H1 (cell line): Measurements from ENCODE around the gene DENND1A. TPM values are rescaled to one million over a fixed set of nuclear protein-coding genes. Genes with fewer than 3 reads are reported as not detected.

Experiments
- CTCF ChIA-PET: fragments of 300-600 bp; sonication (Branson Sonifier 250); formaldehyde crosslinking; loops from one replicate; lab custom pipeline; 2021; ENCODE audit not compliant: partially characterized antibody; lab: Charles Lee
- POLR2A ChIA-PET: fragments of 300-600 bp; sonication (Branson Sonifier 250); formaldehyde crosslinking; loops from one replicate; lab custom pipeline; 2021; ENCODE audit warnings: inconsistent platforms; ENCODE audit not compliant: partially characterized antibody; lab: Charles Lee
- DNase-seq, 2 experiments: peaks; one replicate each; pipeline versions ENCODE4 v3.0.0 to v3.0.0-alpha.2; 2010 to 2022; ENCODE audit warnings: low spot score in 2 of 2, low read depth in 1 of 2, mixed read lengths in 1 of 2
- FAIRE-seq: peaks from 2 replicates; lab custom pipeline; 2011; peaks lifted over from hg19 to GRCh38; lab: Jason Lieb, UNC
- H2AFZ ChIP-seq: 2 replicates; pipeline ENCODE4 v1.8.1; 2012; ENCODE audit warnings: low read length, inconsistent platforms
- H2AK5ac ChIP-seq: 2 replicates; pipeline ENCODE4 v1.6.1; 2013; ENCODE audit warnings: low read depth, low read length
- H2BK120ac ChIP-seq: replicated peaks from 2 replicates; pipeline ENCODE3; 2013; ENCODE audit warnings: low read depth, low read length, inconsistent platforms
- H2BK12ac ChIP-seq: 2 replicates; pipeline ENCODE4 v1.6.1; 2013; ENCODE audit warnings: low read depth, low read length
- H2BK15ac ChIP-seq: 2 replicates; pipeline ENCODE4 v1.6.1; 2013; ENCODE audit warnings: low read length
- H2BK20ac ChIP-seq: 2 replicates; pipeline ENCODE4 v1.6.1; 2013; ENCODE audit warnings: low read length
- H2BK5ac ChIP-seq: 2 replicates; pipeline ENCODE4 v1.6.1; 2013; ENCODE audit warnings: low read depth, low read length
- H3K14ac ChIP-seq: 2 replicates; pipeline ENCODE4 v1.6.1; 2013; ENCODE audit warnings: inconsistent platforms; ENCODE audit not compliant: insufficient read length
- H3K18ac ChIP-seq: 2 replicates; pipeline ENCODE4 v1.6.1; 2013; ENCODE audit warnings: low read length; ENCODE audit errors: extremely low read depth
- H3K23ac ChIP-seq: 2 replicates; pipeline ENCODE4 v1.6.1; 2013; ENCODE audit warnings: inconsistent platforms; ENCODE audit not compliant: insufficient read length
- H3K23me2 ChIP-seq: 2 replicates; pipeline ENCODE4 v1.6.1; 2013; ENCODE audit warnings: low read depth, low read length
- H3K27ac ChIP-seq: 2 replicates; pipeline ENCODE4 v1.6.1; 2011; ENCODE audit warnings: low read depth, low read length, inconsistent platforms
- H3K27me3 ChIP-seq, 4 experiments: replicated peaks in 1 of 4; 1 replicate in 1 of 4; 2 replicates in 3 of 4; pipeline versions ENCODE4 v1.6.1 to v1.8.1; 2011 to 2013; ENCODE audit warnings: low read length in 3 of 4, mild to moderate bottlenecking in 3 of 4, inconsistent platforms in 2 of 4, mixed read lengths in 2 of 4, moderate library complexity in 1 of 4; ENCODE audit not compliant: control insufficient read depth in 3 of 4, insufficient read depth in 3 of 4; ENCODE audit errors: extremely low read depth in 1 of 4
- H3K36me3 ChIP-seq, 4 experiments: 2 replicates each; pipeline versions ENCODE4 v1.6.1 to v1.8.1; 2011 to 2013; ENCODE audit warnings: mild to moderate bottlenecking in 4 of 4, low read length in 3 of 4, moderate library complexity in 2 of 4, control low read depth in 1 of 4, inconsistent platforms in 1 of 4; ENCODE audit not compliant: insufficient read depth in 4 of 4, control insufficient read depth in 2 of 4
- H3K4ac ChIP-seq: replicated peaks from 2 replicates; pipeline ENCODE3; 2013; ENCODE audit warnings: low read length, low read depth, mixed read lengths, inconsistent platforms; ENCODE audit not compliant: insufficient read length
- H3K4me1 ChIP-seq, 4 experiments: replicated peaks in 1 of 4; 1 replicate in 1 of 4; 2 replicates in 3 of 4; pipeline versions ENCODE4 v1.6.1 to v1.8.1; 2011 to 2013; ENCODE audit warnings: low read length in 3 of 4, inconsistent platforms in 2 of 4, mixed read lengths in 1 of 4; ENCODE audit not compliant: insufficient read depth in 4 of 4, control insufficient read depth in 3 of 4
- H3K4me2 ChIP-seq, 2 experiments: 2 replicates each; pipeline versions ENCODE4 v1.6.1 to v1.8.1; 2011 to 2013; ENCODE audit warnings: low read depth in 2 of 2, low read length in 2 of 2, control low read depth in 1 of 2, inconsistent platforms in 1 of 2, mild to moderate bottlenecking in 1 of 2; ENCODE audit not compliant: insufficient read depth in 1 of 2
- H3K4me3 ChIP-seq, 4 experiments: fragments of 200-600, 300-600 bp in 1 of 4; sonication (generic), shearing (Covaris generic), sonication (Bioruptor Twin) in 1 of 4; 2 replicates each; pipeline versions ENCODE4 v1.5.1 to v1.8.1; 2011 to 2016; ENCODE audit warnings: low read length in 4 of 4, low read depth in 3 of 4, control low read depth in 2 of 4, inconsistent platforms in 2 of 4, mild to moderate bottlenecking in 2 of 4, mixed read lengths in 1 of 4, moderate library complexity in 1 of 4; ENCODE audit not compliant: insufficient read depth in 2 of 4; ENCODE audit errors: extremely low read depth in 1 of 4
- H3K56ac ChIP-seq: replicated peaks from 2 replicates; pipeline ENCODE3; 2013; ENCODE audit warnings: low read depth, mild to moderate bottlenecking, mixed read lengths, low read length, inconsistent platforms; ENCODE audit not compliant: insufficient read length
- H3K79me1 ChIP-seq: 2 replicates; pipeline ENCODE4 v1.6.1; 2013; ENCODE audit warnings: low read depth, low read length, control low read depth
- H3K79me2 ChIP-seq, 2 experiments: 2 replicates each; pipeline versions ENCODE4 v1.6.1 to v1.8.1; 2012 to 2013; ENCODE audit warnings: low read length in 2 of 2, mild to moderate bottlenecking in 2 of 2, inconsistent platforms in 1 of 2; ENCODE audit not compliant: insufficient read depth in 2 of 2, control insufficient read depth in 1 of 2
- H3K9ac ChIP-seq, 4 experiments: replicated peaks in 1 of 4; 1 replicate in 1 of 4; 2 replicates in 3 of 4; pipeline versions ENCODE4 v1.6.1 to v1.8.1; 2011 to 2013; ENCODE audit warnings: low read depth in 3 of 4, low read length in 3 of 4, control low read depth in 2 of 4, mild to moderate bottlenecking in 2 of 4, moderate library complexity in 2 of 4, inconsistent platforms in 1 of 4; ENCODE audit errors: extremely low read depth in 1 of 4
- H3K9me3 ChIP-seq, 2 experiments: 2 replicates each; pipeline versions ENCODE4 v1.6.1 to v1.8.1; 2012 to 2013; ENCODE audit warnings: mild to moderate bottlenecking in 2 of 2, moderate library complexity in 2 of 2, control low read depth in 1 of 2, inconsistent platforms in 1 of 2, low read depth in 1 of 2, low read length in 1 of 2, mixed read lengths in 1 of 2; ENCODE audit not compliant: insufficient read depth in 2 of 2
- H4K20me1 ChIP-seq, 2 experiments: replicated peaks in 1 of 2; 2 replicates each; pipeline versions ENCODE3 to v1.8.1; 2011 to 2013; ENCODE audit warnings: inconsistent platforms in 2 of 2, low read length in 2 of 2, mild to moderate bottlenecking in 1 of 2; ENCODE audit not compliant: insufficient read depth in 2 of 2, control insufficient read depth in 1 of 2
- H4K5ac ChIP-seq: 2 replicates; pipeline ENCODE4 v1.6.1; 2013; ENCODE audit warnings: low read length, low read depth, mixed read lengths, inconsistent platforms; ENCODE audit not compliant: insufficient read length
- H4K8ac ChIP-seq: 2 replicates; pipeline ENCODE4 v1.8.0; 2013; ENCODE audit warnings: mild to moderate bottlenecking, moderate library complexity, low read length, inconsistent platforms; ENCODE audit not compliant: insufficient read depth; ENCODE audit errors: extremely low read depth
- H4K91ac ChIP-seq: replicated peaks from 2 replicates; pipeline ENCODE3; 2013; ENCODE audit warnings: low read length, mixed read lengths, inconsistent platforms; ENCODE audit not compliant: insufficient read length
- RFX5 ChIP-seq: IDR thresholded peaks from 2 replicates; pipeline ENCODE4 v1.6.1; 2011; ENCODE audit warnings: low read depth, low read length, improper control_type of control experiment, borderline replicate concordance
- WGBS, 2 experiments: shearing (Covaris generic) in 1 of 2; methylation state at CpG; one replicate each; pipeline versions ENCODE4 v1.1.6 to v1.1.7; 2013 to 2015; ENCODE audit warnings: low lambda C conversion rate in 2 of 2, mixed read lengths in 2 of 2, inconsistent platforms in 1 of 2, low coverage in 1 of 2, missing lambda C conversion rate in 1 of 2; ENCODE audit not compliant: insufficient replicate concordance in 2 of 2, insufficient coverage in 1 of 2, insufficient read length in 1 of 2; ENCODE audit errors: extremely low coverage in 1 of 2, missing lambda C conversion rate in 1 of 2; 5-methylcytosine and 5-hydroxymethylcytosine counted together
- polyA plus RNA-seq, 7 experiments: library from polyadenylated mRNA; depleted of rRNA in 3 of 7; stranded (reverse) in 5 of 7; unstranded in 2 of 7; fragments of >200 nt in 5 of 7; fragments of 200-250 nt in 2 of 7; gene quantifications; 1 replicate in 5 of 7; 2 replicates in 1 of 7; 4 replicates in 1 of 7; pipeline versions ENCODE4 v1.2.1 to v1.2.3, GENCODE V29; 2011 to 2013; ENCODE audit warnings: missing spikeins in 2 of 7, mixed read lengths in 2 of 7
- total RNA-seq: library from RNA; stranded (reverse); fragmentation: NEBNext Ultra II Directional; extraction: Animal tissue kit (Norgen Biotek cat#: 25700); gene quantifications from 2 replicates; pipeline ENCODE4 v1.2.1, GENCODE V29; 2021

The DENND1A gene
- total and polyA plus RNA-seq, 2 of the 8 experiments (the other 6 are each of a cell fraction or from before 2014, with no cell fraction given): 24.1 to 26.4 TPM

GRCh38 chr9:123832858-123833650, 96.9 kb downstream of the DENND1A start:
- no peak overlapping the region for H2BK12ac ChIP-seq
- no peak overlapping the region for H3K27ac ChIP-seq
- no peak overlapping the region for H3K4me2 ChIP-seq
- no peak overlapping the region for H4K91ac ChIP-seq
- H3K56ac ChIP-seq: no peak overlapping the region
- no peak overlapping the region for H3K14ac ChIP-seq
- H3K79me1 ChIP-seq: no peaks in the 10 kb centered on the region; the same call in 1 of the 2 replicates
- H2AK5ac ChIP-seq: no peak overlapping the region
- H2BK15ac ChIP-seq: no peak overlapping the region
- no peak overlapping the region for H3K4me3 ChIP-seq
- no peak overlapping the region for H3K9ac ChIP-seq
- H3K9me3 ChIP-seq: peaks cover 0 to 7% of the 10 kb centered on the region in 2 experiments; a peak in 2 of 4 replicates
- no peaks in the 10 kb centered on the region for H3K23me2 ChIP-seq
- no peak overlapping the region for H2BK20ac ChIP-seq
- 97% methylated on average over 4 of the region's 8 CpGs; no CpG with 5 or more reads in 1 of the 2 experiments for WGBS, 2 experiments
- H3K23ac ChIP-seq: no peak overlapping the region
- ChIA-PET POLR2A (no interaction called here), CTCF (interaction anchor here (1.4 kb wide), 1 partner anchor 28 kb away, joined by 3 read pairs; no protein-coding TSS in a partner anchor)
- H2AFZ ChIP-seq: no peak overlapping the region
- no peak for TF ChIP-seq RFX5
- H2BK5ac ChIP-seq: no peak overlapping the region
- FAIRE-seq: no peak
- peaks cover 0 to 28% of the 10 kb centered on the region in 2 experiments; a peak in 2 of 4 replicates for H3K79me2 ChIP-seq
- H3K36me3 ChIP-seq: no peaks in the 10 kb centered on the region; a peak in 2 of 8 replicates
- H3K4me1 ChIP-seq: peaks cover 3 to 12% (median 7%) of the 10 kb centered on the region in 4 experiments; a peak in 6 of 7 replicates
- H3K27me3 ChIP-seq: no peaks in the 10 kb centered on the region
- H2BK120ac ChIP-seq: no peak overlapping the region
- H4K8ac ChIP-seq: no peak overlapping the region
- no peak overlapping the region for H3K18ac ChIP-seq
- no peak overlapping the region for H3K4ac ChIP-seq
- DNase-seq: no peak
- no peak overlapping the region for H4K5ac ChIP-seq
- H4K20me1 ChIP-seq: peaks cover 0 to 1% of the 10 kb centered on the region in 2 experiments
